GM20000 (cell line): ENCODE data around the gene RRAS2.

Experiments used
- DNase-seq: peaks from one replicate; pipeline ENCODE4 v3.0.0; 2012; ENCODE audit warnings: low spot score
- TF ChIP-seq, protein P1 (sequence below): IDR thresholded peaks from 2 replicates; pipeline ENCODE4 v1.5.1; 2012; ENCODE audit warnings: mild to moderate bottlenecking, control low read depth; ENCODE audit errors: extremely low read depth, missing control alignments

The RRAS2 gene

DNA sequence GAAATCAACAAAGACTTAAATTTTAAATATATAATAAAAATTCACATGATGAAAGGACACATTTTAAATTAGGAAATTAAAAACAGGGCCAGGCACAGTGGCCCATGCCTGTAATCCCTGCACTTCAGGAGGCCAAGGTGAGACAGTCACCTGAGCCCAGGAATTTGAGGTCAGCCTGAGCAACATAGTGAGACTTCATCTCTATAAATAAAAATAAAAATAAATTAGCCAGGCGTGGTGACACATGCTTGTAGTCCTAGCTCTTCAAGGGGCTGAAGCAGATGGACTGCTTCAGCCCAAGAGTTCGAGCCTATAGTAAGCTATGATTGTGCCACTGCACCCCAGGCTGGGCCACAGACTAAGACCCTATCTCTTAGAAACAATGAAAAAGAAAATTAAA lies 29.3 kb downstream of the RRAS2 start:
- DNase-seq = no peak
- TF ChIP-seq, protein P1, sequence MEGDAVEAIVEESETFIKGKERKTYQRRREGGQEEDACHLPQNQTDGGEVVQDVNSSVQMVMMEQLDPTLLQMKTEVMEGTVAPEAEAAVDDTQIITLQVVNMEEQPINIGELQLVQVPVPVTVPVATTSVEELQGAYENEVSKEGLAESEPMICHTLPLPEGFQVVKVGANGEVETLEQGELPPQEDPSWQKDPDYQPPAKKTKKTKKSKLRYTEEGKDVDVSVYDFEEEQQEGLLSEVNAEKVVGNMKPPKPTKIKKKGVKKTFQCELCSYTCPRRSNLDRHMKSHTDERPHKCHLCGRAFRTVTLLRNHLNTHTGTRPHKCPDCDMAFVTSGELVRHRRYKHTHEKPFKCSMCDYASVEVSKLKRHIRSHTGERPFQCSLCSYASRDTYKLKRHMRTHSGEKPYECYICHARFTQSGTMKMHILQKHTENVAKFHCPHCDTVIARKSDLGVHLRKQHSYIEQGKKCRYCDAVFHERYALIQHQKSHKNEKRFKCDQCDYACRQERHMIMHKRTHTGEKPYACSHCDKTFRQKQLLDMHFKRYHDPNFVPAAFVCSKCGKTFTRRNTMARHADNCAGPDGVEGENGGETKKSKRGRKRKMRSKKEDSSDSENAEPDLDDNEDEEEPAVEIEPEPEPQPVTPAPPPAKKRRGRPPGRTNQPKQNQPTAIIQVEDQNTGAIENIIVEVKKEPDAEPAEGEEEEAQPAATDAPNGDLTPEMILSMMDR = no peak

DNA sequence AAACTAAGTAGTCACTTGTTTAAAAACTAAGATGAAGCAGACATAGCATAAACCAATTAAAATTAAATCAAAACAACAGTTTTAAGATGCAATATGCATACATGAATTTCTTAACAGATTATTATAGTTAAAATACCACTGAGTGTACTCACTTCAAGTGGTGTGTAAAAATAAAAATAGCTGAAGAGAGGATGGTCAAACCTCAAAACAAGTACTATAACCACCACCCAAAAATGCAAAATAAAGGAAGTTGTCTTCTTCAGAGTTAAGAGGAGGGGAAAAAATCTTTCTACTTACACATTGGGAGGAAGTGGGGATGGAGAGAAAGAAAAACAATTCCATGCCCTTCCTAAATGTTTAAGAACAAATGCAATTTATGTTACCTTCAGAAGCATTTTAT lies 31.9 kb downstream of the RRAS2 start:
- TF ChIP-seq, protein P1 = no peak
- DNase-seq = no peak

DNA sequence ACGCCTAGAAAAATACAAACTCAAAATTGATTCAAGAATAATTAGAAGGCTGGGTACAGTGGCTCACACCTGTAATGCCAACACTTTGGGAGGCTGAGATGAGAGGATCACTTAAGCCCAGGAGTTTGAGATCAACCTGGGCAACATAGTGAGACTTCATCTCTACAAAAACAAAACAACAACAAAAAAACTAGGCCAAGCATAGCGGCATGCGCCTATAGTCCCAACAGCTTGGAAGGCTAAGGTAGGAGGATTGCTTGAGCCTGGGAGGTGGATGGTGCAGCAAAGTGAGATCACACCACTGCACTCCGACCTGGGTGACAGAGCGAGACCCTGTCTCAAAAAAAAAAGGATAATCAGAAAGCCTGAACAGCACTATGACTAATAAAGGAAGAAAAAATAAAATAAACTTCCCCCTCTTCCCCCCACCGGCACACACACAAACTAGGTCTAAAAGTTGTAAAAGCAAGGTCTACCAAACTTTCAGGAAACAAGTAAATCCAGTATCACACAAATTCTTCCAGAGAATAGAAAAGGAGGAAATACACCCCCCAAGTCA lies 35.8 kb downstream of the RRAS2 start:
- DNase-seq = no peak
- TF ChIP-seq, protein P1 = no peak

DNA sequence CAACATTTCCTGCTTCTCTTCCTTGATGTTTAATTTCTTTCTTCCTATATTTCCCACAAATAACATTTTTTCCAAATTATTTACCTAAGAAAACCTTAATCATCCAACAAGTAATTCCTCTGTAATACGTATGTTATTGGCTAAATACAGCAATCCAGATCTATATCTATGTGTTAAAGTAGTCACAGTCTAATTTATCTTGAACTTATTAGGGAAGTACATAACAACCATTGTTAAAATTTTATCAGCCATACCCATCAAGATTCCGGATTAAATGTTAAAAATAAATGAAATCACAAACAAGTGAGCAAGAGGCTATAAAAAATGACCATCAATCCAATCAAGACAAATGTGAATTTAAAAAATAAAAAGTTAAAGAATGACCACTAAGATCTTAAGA lies 36.5 kb downstream of the RRAS2 start:
- TF ChIP-seq, protein P1 = no peak
- no peak for DNase-seq

DNA sequence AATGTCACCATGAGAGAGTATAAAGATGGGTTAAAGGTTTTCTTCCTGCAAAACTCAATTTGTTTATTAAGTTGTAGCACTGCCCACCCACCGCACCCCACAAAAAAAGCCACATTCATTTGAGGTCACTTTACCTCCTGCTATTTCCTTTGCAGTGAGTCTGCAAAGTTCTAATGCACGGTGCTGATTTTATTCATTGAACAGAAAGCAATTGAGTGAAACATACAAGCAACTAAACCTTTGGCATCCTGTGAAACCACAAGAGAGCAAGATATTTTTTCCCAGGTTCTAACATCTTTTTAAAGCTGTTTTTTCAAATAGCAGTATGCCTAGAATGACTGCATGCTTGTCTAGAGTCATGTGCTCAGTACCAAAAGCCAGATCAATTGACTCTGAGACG lies 39.0 kb downstream of the RRAS2 start:
- no peak for DNase-seq
- TF ChIP-seq, protein P1 = no peak

DNA sequence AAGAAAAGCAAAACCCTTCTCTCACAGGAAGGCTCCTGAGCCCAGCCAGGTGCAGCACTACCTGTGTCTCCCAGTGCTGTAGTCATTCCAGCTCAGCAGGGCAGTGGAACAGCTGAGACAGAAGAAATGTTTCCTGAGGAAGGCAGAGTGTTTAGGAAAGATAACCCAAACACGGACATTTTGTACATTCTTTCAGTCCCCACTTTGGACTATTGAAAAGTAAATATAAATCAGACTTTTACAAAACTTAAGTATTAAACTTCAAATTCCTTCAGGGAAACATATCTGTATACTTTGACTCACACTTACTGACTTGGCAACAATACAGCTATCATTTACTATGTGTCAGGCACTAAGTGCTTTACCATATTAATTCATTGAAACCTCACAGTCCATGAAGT lies 40.4 kb downstream of the RRAS2 start:
- DNase-seq = no peak
- TF ChIP-seq, protein P1 = no peak

DNA sequence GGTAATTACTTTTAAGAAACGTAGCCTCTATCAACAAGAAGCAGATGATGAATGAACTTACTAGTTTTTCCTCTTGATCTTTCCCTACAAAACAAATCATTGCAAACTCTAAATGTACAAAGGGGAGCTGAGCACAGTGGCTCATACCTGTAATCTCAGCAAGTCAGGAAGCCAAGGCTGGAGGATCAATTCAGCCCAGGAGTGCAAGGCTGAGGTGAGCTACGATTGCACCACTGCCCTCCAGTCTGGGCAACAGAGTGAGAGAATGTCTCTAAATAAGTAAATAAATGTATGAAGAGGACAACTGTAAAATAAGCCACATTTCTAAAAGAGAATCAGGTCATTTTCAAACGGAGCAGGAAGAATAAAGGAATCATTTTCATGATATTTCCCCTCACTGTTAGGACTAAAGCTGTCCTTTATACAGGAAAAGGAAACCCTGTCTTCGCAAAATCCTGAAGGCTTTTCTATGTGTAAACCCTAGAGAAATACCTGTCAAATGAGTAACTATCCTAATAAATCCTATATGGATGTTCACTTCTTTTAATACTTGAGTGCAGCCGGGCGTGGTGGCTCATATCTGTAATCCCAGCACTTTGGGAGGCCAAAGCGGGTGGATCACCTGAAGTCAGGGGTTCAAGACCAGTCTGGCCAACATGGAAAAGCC lies 41.2 kb downstream of the RRAS2 start:
- TF ChIP-seq, protein P1 = no peak
- DNase-seq = no peak
